ENCODE results near the gene STXBP6. TPM values are rescaled to one million over a fixed set of nuclear protein-coding genes. Genes with fewer than 3 reads are reported as not detected.

STXBP6 gene
- polyA plus RNA-seq, 1 donor (not counting 4 experiments of a cell fraction or from before 2014, with no cell fraction given), result 1.4 TPM

- no peaks in the 10 kb centered on the region for H3K4me1 ChIP-seq (ENCODE audit: control insufficient read depth, extremely low read depth, insufficient read depth, low read length)
- no peak for FAIRE-seq
- TF ChIP-seq EZH2 (IDR thresholded peaks at IDR 0.05; ENCODE audit: low read length) (no peak), CTCF (optimal IDR thresholded peaks at IDR 0.05 in 1 of 3, IDR thresholded peaks at IDR 0.05 in 1 of 3, conservative IDR thresholded peaks at IDR 0.05 in 1 of 3; ENCODE audit: extremely low read depth in 1 of 3, insufficient read depth in 2 of 3, low read length in 3 of 3) (no peak)
- no peaks in the 10 kb centered on the region for H3K9me1 ChIP-seq (ENCODE audit: control insufficient read depth, extremely low read depth, insufficient read depth, low read length)
- H3K36me3 ChIP-seq (ENCODE audit: control insufficient read depth in 2 of 2, extremely low read depth in 1 of 2, insufficient read depth in 2 of 2, low read length in 2 of 2), result no peaks in the 10 kb centered on the region
- H3K4me2 ChIP-seq (ENCODE audit: control insufficient read depth, extremely low read depth, insufficient read depth, low read depth, low read length), result no peak overlapping the region
- H3K79me2 ChIP-seq (ENCODE audit: control insufficient read depth, insufficient read depth, low read length), result no peaks in the 10 kb centered on the region
- no peak overlapping the region for H3K9ac ChIP-seq (ENCODE audit: control insufficient read depth, extremely low read depth, insufficient read depth, low read length)
- H3K4me3 ChIP-seq (ENCODE audit: control insufficient read depth in 2 of 3, extremely low read depth in 1 of 3, insufficient read depth in 2 of 3, low read depth in 1 of 3, low read length in 3 of 3), result no peak overlapping the region
- no peak overlapping the region for H2AFZ ChIP-seq (ENCODE audit: control insufficient read depth, low read length)
- H3K27me3 ChIP-seq (ENCODE audit: control insufficient read depth, extremely low read depth, insufficient read depth, low read length), result no peaks in the 10 kb centered on the region
- no peak overlapping the region for H3K27ac ChIP-seq (ENCODE audit: control insufficient read depth, insufficient read depth, low read length)
- dilution Hi-C loops (cut with MboI; ENCODE audit: extremely low pct_ligation_motif_present, low sequenced_read_pairs), result no loop called here
- no peaks in the 10 kb centered on the region for H4K20me1 ChIP-seq (ENCODE audit: control insufficient read depth, extremely low read depth, insufficient read depth, low read length)
- no peak for DNase-seq (ENCODE audit: low read depth, low spot score)
- H3K9me3 ChIP-seq (ENCODE audit: control insufficient read depth, low read depth, low read length), result no peaks in the 10 kb centered on the region
Observed at GRCh38 chr14:24849471-24849870, 200.5 kb downstream of the STXBP6 start.

- Histone ChIP-seq H3K4me2 (ENCODE audit: control insufficient read depth, extremely low read depth, insufficient read depth, low read depth, low read length) (peak overlapping the region; percentile 3), H4K20me1 (ENCODE audit: control insufficient read depth, extremely low read depth, insufficient read depth, low read length) (no peaks in the 10 kb centered on the region), H3K4me1 (ENCODE audit: control insufficient read depth, extremely low read depth, insufficient read depth, low read length) (no peaks in the 10 kb centered on the region), H3K79me2 (ENCODE audit: control insufficient read depth, insufficient read depth, low read length) (no peaks in the 10 kb centered on the region), H2AFZ (ENCODE audit: control insufficient read depth, low read length) (no peak overlapping the region), H3K9ac (ENCODE audit: control insufficient read depth, extremely low read depth, insufficient read depth, low read length) (no peak overlapping the region), H3K9me1 (ENCODE audit: control insufficient read depth, extremely low read depth, insufficient read depth, low read length) (no peaks in the 10 kb centered on the region), H3K4me3 (ENCODE audit: control insufficient read depth in 2 of 3, extremely low read depth in 1 of 3, insufficient read depth in 2 of 3, low read depth in 1 of 3, low read length in 3 of 3) (no peak overlapping the region), H3K27me3 (ENCODE audit: control insufficient read depth, extremely low read depth, insufficient read depth, low read length) (no peaks in the 10 kb centered on the region), H3K9me3 (ENCODE audit: control insufficient read depth, low read depth, low read length) (no peaks in the 10 kb centered on the region), H3K36me3 (ENCODE audit: control insufficient read depth in 2 of 2, extremely low read depth in 1 of 2, insufficient read depth in 2 of 2, low read length in 2 of 2) (no peaks in the 10 kb centered on the region), H3K27ac (ENCODE audit: control insufficient read depth, insufficient read depth, low read length) (no peak overlapping the region)
- DNase-seq (ENCODE audit: low read depth, low spot score) (no peak), FAIRE-seq (no peak)
- TF ChIP-seq EZH2 (IDR thresholded peaks at IDR 0.05; ENCODE audit: low read length), result no peak
- TF ChIP-seq CTCF (optimal IDR thresholded peaks at IDR 0.05 in 1 of 3, IDR thresholded peaks at IDR 0.05 in 1 of 3, conservative IDR thresholded peaks at IDR 0.05 in 1 of 3; ENCODE audit: extremely low read depth in 1 of 3, insufficient read depth in 2 of 3, low read length in 3 of 3), result no peak
- dilution Hi-C loops (cut with MboI; ENCODE audit: extremely low pct_ligation_motif_present, low sequenced_read_pairs), result no loop called here
Observed at GRCh38 chr14:24848102-24848790, 201.7 kb downstream of the STXBP6 start.
